Natural killer cell (primary cell): ENCODE measurements around the gene MRGPRD. TPM values are rescaled to one million over a fixed set of nuclear protein-coding genes. Genes with fewer than 3 reads are reported as not detected.

Source experiments
- ATAC-seq, 3 donors: fragments of 150-1000 bp in 2 of 3; fragments of 200-7000 bp in 1 of 3; cut with Tn5 transposase; 1 replicate in 1 of 3; 2 replicates in 2 of 3; pipeline ENCODE4 v1.10.0; 2021; ENCODE audit warnings: mild to moderate bottlenecking in 2 of 3, moderate library complexity in 2 of 3
- DNase-seq, 2 donors: peaks; one replicate each; pipeline versions ENCODE4 v3.0.0 to v3.0.0-alpha.2; 2013 to 2021; ENCODE audit warnings: mixed read lengths in 1 of 2
- H3K27ac ChIP-seq: one replicate; pipeline ENCODE4 v1.5.1; 2013; ENCODE audit warnings: mild to moderate bottlenecking, low read length
- H3K27me3 ChIP-seq: one replicate; pipeline ENCODE4 v1.6.1; 2013; ENCODE audit warnings: low read length; ENCODE audit not compliant: control insufficient read depth, insufficient read depth
- H3K36me3 ChIP-seq: one replicate; pipeline ENCODE4 v1.6.1; 2013; ENCODE audit warnings: low read length; ENCODE audit not compliant: control insufficient read depth, insufficient read depth
- H3K4me1 ChIP-seq: one replicate; pipeline ENCODE4 v1.6.1; 2013; ENCODE audit warnings: low read length; ENCODE audit not compliant: control insufficient read depth, insufficient read depth
- H3K4me3 ChIP-seq: one replicate; pipeline ENCODE4 v1.5.1; 2013; ENCODE audit warnings: low read length
- H3K9me3 ChIP-seq: one replicate; pipeline ENCODE4 v1.6.1; 2013; ENCODE audit warnings: low read length; ENCODE audit not compliant: control insufficient read depth, insufficient read depth
- H3K27ac Mint-ChIP-seq, 2 donors: one replicate each; pipeline ENCODE4 v1.8.0; 2022; ENCODE audit warnings: mild to moderate bottlenecking in 2 of 2, mixed read lengths in 2 of 2, moderate library complexity in 1 of 2
- H3K27me3 Mint-ChIP-seq, 2 donors: one replicate each; pipeline ENCODE4 v1.8.0; 2022; ENCODE audit warnings: low read depth in 2 of 2, mixed read lengths in 2 of 2
- H3K36me3 Mint-ChIP-seq: one replicate; pipeline ENCODE4 v1.8.0; 2022; ENCODE audit warnings: mixed read lengths
- H3K4me1 Mint-ChIP-seq, 2 donors: one replicate each; pipeline ENCODE4 v1.8.0; 2022; ENCODE audit warnings: mixed read lengths in 2 of 2
- H3K4me3 Mint-ChIP-seq: one replicate; pipeline ENCODE4 v1.8.0; 2022; ENCODE audit warnings: mild to moderate bottlenecking, moderate library complexity, mixed read lengths
- H3K9me3 Mint-ChIP-seq, 2 donors: one replicate each; pipeline ENCODE4 v1.8.0; 2022; ENCODE audit warnings: mixed read lengths in 2 of 2
- CTCF ChIP-seq: fragments of 200-600 bp; IDR thresholded peaks from one replicate; pipeline ENCODE4 v1.8.0; 2022; ENCODE audit warnings: antibody characterized with exemption
- WGBS: methylation state at CpG from one replicate; pipeline ENCODE4 v1.1.7; 2013; ENCODE audit warnings: missing lambda C conversion rate; ENCODE audit not compliant: insufficient coverage; 5-methylcytosine and 5-hydroxymethylcytosine counted together
- intact Hi-C: fragments of 100-400 bp; cut with micrococcal nuclease; formaldehyde crosslinking; loops from one replicate; pipeline ENCODE4 v1.14.2; 2022
- total RNA-seq, 4 donors: library from RNA; stranded (reverse); fragments of 120-200 nt in 1 of 4; gene quantifications; one replicate each; pipeline versions ENCODE4 v1.2.3 to v1.2.4, GENCODE V29; 2013 to 2022

The MRGPRD gene, protein sequence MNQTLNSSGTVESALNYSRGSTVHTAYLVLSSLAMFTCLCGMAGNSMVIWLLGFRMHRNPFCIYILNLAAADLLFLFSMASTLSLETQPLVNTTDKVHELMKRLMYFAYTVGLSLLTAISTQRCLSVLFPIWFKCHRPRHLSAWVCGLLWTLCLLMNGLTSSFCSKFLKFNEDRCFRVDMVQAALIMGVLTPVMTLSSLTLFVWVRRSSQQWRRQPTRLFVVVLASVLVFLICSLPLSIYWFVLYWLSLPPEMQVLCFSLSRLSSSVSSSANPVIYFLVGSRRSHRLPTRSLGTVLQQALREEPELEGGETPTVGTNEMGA
- not detected for total RNA-seq
- total RNA-seq (2013), result not detected

GRCh38 chr11:68980776-68981065, at the start of gene MRGPRD:
MRGPRD (minus strand) TSS chr11:68980986; CDS start chr11:68980986, 0 bp downstream.
- Histone ChIP-seq H3K4me3 (no peak within 1 kb of the TSS), H3K27ac (no peak within 1 kb of the TSS), H3K36me3 (no peaks in the 10 kb centered on the region), H3K27me3 (no peaks in the 10 kb centered on the region), H3K9me3 (no peaks in the 10 kb centered on the region), H3K4me1 (no peaks in the 10 kb centered on the region)
- Mint-ChIP-seq H3K9me3 (peaks cover 0 to 6% of the 10 kb centered on the region in 2 donors), H3K27me3 (peaks cover 9 to 24% of the 10 kb centered on the region in 2 donors), H3K36me3 (peaks cover 11% of the 10 kb centered on the region), H3K4me3 (no peak within 1 kb of the TSS), H3K4me1 (no peaks in the 10 kb centered on the region), H3K27ac (no peak within 1 kb of the TSS)
- TF ChIP-seq CTCF, result no peak
- ATAC-seq (no peak), DNase-seq (peak in 1 of 2 donors; percentile 7)
- intact Hi-C loops, result no loop called here
- WGBS, result 88% methylated on average over 8 of the region's 8 CpGs

DNA sequence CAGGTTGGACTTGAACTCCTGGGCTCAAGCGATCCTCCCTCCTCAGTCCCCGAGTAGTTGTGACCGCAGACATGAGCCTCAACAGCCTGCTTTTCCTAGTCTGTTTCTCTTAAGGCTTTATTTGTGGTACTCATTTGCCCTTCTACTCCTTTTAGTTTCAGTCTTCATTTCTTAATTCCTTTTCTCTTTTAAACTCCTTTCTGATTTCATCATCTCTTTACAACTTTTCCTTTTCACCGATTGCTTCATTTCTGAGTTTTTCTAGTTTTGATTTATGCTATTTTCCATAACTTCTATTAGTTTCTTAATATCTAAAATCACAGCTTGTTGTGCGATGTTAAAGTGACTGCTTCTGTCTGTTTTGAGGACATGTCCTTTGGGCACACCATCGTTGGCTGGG, 49.5 kb upstream of the MRGPRD start:
- ATAC-seq, result no peak
- Mint-ChIP-seq H3K4me1 (no peaks in the 10 kb centered on the region), H3K36me3 (no peaks in the 10 kb centered on the region), H3K27ac (no peak overlapping the region), H3K9me3 (no peaks in the 10 kb centered on the region), H3K4me3 (no peak overlapping the region), H3K27me3 (peaks cover 6 to 12% of the 10 kb centered on the region in 2 donors)
- H3K9me3 ChIP-seq, result no peaks in the 10 kb centered on the region
- no peak overlapping the region for H3K27ac ChIP-seq
- H3K4me3 ChIP-seq, result no peak overlapping the region
- intact Hi-C loops, result no loop called here
- WGBS, result 85% methylated on average over 5 of the region's 6 CpGs
- DNase-seq, result no peak
- no peak for TF ChIP-seq CTCF
- H3K4me1 ChIP-seq, result no peaks in the 10 kb centered on the region
- no peaks in the 10 kb centered on the region for H3K27me3 ChIP-seq
- H3K36me3 ChIP-seq, result no peaks in the 10 kb centered on the region

GRCh38 chr11:69027704-69028372, 47.1 kb upstream of the MRGPRD start:
- Histone ChIP-seq H3K9me3 (no peaks in the 10 kb centered on the region), H3K27ac (no peak overlapping the region), H3K36me3 (no peaks in the 10 kb centered on the region), H3K4me1 (no peaks in the 10 kb centered on the region), H3K27me3 (no peaks in the 10 kb centered on the region), H3K4me3 (no peak overlapping the region)
- Mint-ChIP-seq H3K27ac (no peak overlapping the region), H3K4me1 (no peaks in the 10 kb centered on the region), H3K9me3 (no peaks in the 10 kb centered on the region), H3K4me3 (no peak overlapping the region), H3K27me3 (peaks cover 4 to 6% of the 10 kb centered on the region in 2 donors), H3K36me3 (no peaks in the 10 kb centered on the region)
- DNase-seq, result no peak
- TF ChIP-seq CTCF, result no peak
- no peak for ATAC-seq
- WGBS, result 81% methylated on average over 9 of the region's 9 CpGs
- intact Hi-C loops, result no loop called here
